Neural crest cell (in vitro differentiated cells): Measurements from ENCODE around the gene SGF29. TPM values are rescaled to one million over a fixed set of nuclear protein-coding genes. Genes with fewer than 3 reads are reported as not detected.
A peak's percentile ranks its signal among the peaks of the same experiment; 100 is the strongest.
"Not testable (repeated sequence)": the region's sequence is repeated elsewhere in the genome, so short reads cannot be mapped to it uniquely, and the experiment has no call there.

Experiments used
- DNase-seq: peaks from one replicate; pipeline ENCODE4 v3.0.0; 2021; ENCODE audit warnings: low read depth, mixed read lengths, low spot score
- H3K27ac Mint-ChIP-seq: one replicate; pipeline ENCODE4 v1.8.0; 2021; ENCODE audit warnings: mild to moderate bottlenecking, mixed read lengths; ENCODE audit not compliant: unreplicated experiment
- H3K27me3 Mint-ChIP-seq: 2 replicates; pipeline ENCODE4 v1.8.0; 2021; ENCODE audit warnings: low read depth, mild to moderate bottlenecking, mixed read lengths
- H3K36me3 Mint-ChIP-seq: 2 replicates; pipeline ENCODE4 v1.8.0; 2021; ENCODE audit warnings: low read depth, mild to moderate bottlenecking, mixed read lengths
- H3K4me1 Mint-ChIP-seq: 2 replicates; pipeline ENCODE4 v1.8.0; 2021; ENCODE audit warnings: mixed read lengths
- H3K4me3 Mint-ChIP-seq: one replicate; pipeline ENCODE4 v1.8.0; 2021; ENCODE audit warnings: mild to moderate bottlenecking, mixed read lengths
- H3K9me3 Mint-ChIP-seq: 2 replicates; pipeline ENCODE4 v1.8.0; 2021; ENCODE audit warnings: mixed read lengths
- CTCF ChIP-seq: fragments of 200-600 bp; sonication (generic); conservative IDR thresholded peaks from 2 replicates; pipeline ENCODE4 v1.5.0; 2021; ENCODE audit warnings: antibody characterized with exemption, mild to moderate bottlenecking
- total RNA-seq: library from RNA; stranded (reverse); gene quantifications from 2 replicates; pipeline ENCODE4 v1.2.1, GENCODE V29; 2021

SGF29 gene
- total RNA-seq, 1 donor from 2014 or later = 34.4 TPM

GRCh38 chr16:28609631-28610594 lies 56.2 kb downstream of the SGF29 start, which contains the start of gene SULT1A1:
SULT1A1 (minus strand) TSS chr16:28610044; CDS start chr16:28608855, 1,189 bp downstream.
- no peak for TF ChIP-seq CTCF
- Mint-ChIP-seq H3K36me3 (no peaks in the 10 kb centered on the region), H3K9me3 (no peaks in the 10 kb centered on the region), H3K4me1 (no peaks in the 10 kb centered on the region), H3K27me3 (no peaks in the 10 kb centered on the region), H3K27ac (no peak within 1 kb of the TSS), H3K4me3 (no peak within 1 kb of the TSS)
- no peak for DNase-seq

- no peaks in the 10 kb centered on the region for H3K27me3 Mint-ChIP-seq
- no peak for DNase-seq
- H3K4me3 Mint-ChIP-seq = no peak overlapping the region
- H3K27ac Mint-ChIP-seq = peak overlapping the region; percentile 51
- no peak for TF ChIP-seq CTCF
- H3K9me3 Mint-ChIP-seq = no peaks in the 10 kb centered on the region
- H3K4me1 Mint-ChIP-seq = no peaks in the 10 kb centered on the region
- H3K36me3 Mint-ChIP-seq = no peaks in the 10 kb centered on the region
These were observed 57.0 kb downstream of the SGF29 start for GRCh38 chr16:28610595-28611191.

GRCh38 chr16:28612359-28613280 lies 58.9 kb downstream of the SGF29 start:
- not testable (repeated sequence) for H3K27ac Mint-ChIP-seq, H3K27me3 Mint-ChIP-seq, DNase-seq, H3K4me1 Mint-ChIP-seq, H3K9me3 Mint-ChIP-seq, H3K4me3 Mint-ChIP-seq, H3K36me3 Mint-ChIP-seq

- H3K27ac Mint-ChIP-seq, DNase-seq, H3K4me1 Mint-ChIP-seq, H3K9me3 Mint-ChIP-seq, H3K4me3 Mint-ChIP-seq, H3K36me3 Mint-ChIP-seq, H3K27me3 Mint-ChIP-seq: not testable (repeated sequence)
These were observed 60.2 kb downstream of the SGF29 start for GRCh38 chr16:28613912-28614311.

GRCh38 chr16:28614561-28614960 lies 60.8 kb downstream of the SGF29 start:
- not testable (repeated sequence) for DNase-seq, H3K27me3 Mint-ChIP-seq, H3K36me3 Mint-ChIP-seq, H3K9me3 Mint-ChIP-seq, H3K4me3 Mint-ChIP-seq, H3K27ac Mint-ChIP-seq, H3K4me1 Mint-ChIP-seq

GRCh38 chr16:28615486-28616223 lies 61.9 kb downstream of the SGF29 start:
- H3K9me3 Mint-ChIP-seq, H3K36me3 Mint-ChIP-seq, H3K27ac Mint-ChIP-seq, H3K4me3 Mint-ChIP-seq, H3K27me3 Mint-ChIP-seq, H3K4me1 Mint-ChIP-seq: not testable (repeated sequence)
- peak; percentile 76 for TF ChIP-seq CTCF
- DNase-seq = peak; percentile 56

- H3K9me3 Mint-ChIP-seq, DNase-seq, H3K36me3 Mint-ChIP-seq, H3K27ac Mint-ChIP-seq, H3K4me3 Mint-ChIP-seq, H3K27me3 Mint-ChIP-seq: not testable (repeated sequence)
- peaks cover 10% of the 10 kb centered on the region for H3K4me1 Mint-ChIP-seq
These were observed 62.5 kb downstream of the SGF29 start for GRCh38 chr16:28616224-28616577.
